GM21723 (cell line): ENCODE results near the gene DHPS.
"Not testable (repeated sequence)": the region's sequence is repeated elsewhere in the genome, so short reads cannot be mapped to it uniquely, and the experiment has no call there.

Experiments used
- ATAC-seq: cut with Tn5 transposase; IDR thresholded peaks from one replicate; pipeline ENCODE4 v1.9.1; 2021; ENCODE audit warnings: mild to moderate bottlenecking, moderate library complexity; ENCODE audit not compliant: unreplicated experiment

DHPS gene

GRCh38 chr19:12647490-12648071 is 34.1 kb downstream of the DHPS start:
- no peak for ATAC-seq

- ATAC-seq: no peak
Observed at GRCh38 chr19:12647047-12647446, 34.6 kb downstream of the DHPS start.

GRCh38 chr19:12646551-12646950 is 35.1 kb downstream of the DHPS start:
- ATAC-seq: no peak

GRCh38 chr19:12643716-12644115 is 38.0 kb downstream of the DHPS start:
- ATAC-seq: not testable (repeated sequence)

- ATAC-seq: no peak
Observed at GRCh38 chr19:12642506-12642905, 39.2 kb downstream of the DHPS start.

- ATAC-seq: no peak
Observed at GRCh38 chr19:12641456-12641855, 40.2 kb downstream of the DHPS start.

GRCh38 chr19:12639901-12640613 is 41.6 kb downstream of the DHPS start:
- peak; percentile 56 for ATAC-seq

GRCh38 chr19:12638611-12639182 is 43.0 kb downstream of the DHPS start:
- ATAC-seq: no peak

- no peak for ATAC-seq
Observed at GRCh38 chr19:12636631-12637030, 45.0 kb downstream of the DHPS start.

- ATAC-seq: no peak
Observed at GRCh38 chr19:12629215-12629614, 52.5 kb downstream of the DHPS start.

GRCh38 chr19:12628040-12629022 is 53.3 kb downstream of the DHPS start:
- ATAC-seq: no peak

GRCh38 chr19:12626958-12627357 is 54.7 kb downstream of the DHPS start:
- ATAC-seq: no peak
